Measurements from ENCODE around the gene WWC1.

WWC1 gene

DNA sequence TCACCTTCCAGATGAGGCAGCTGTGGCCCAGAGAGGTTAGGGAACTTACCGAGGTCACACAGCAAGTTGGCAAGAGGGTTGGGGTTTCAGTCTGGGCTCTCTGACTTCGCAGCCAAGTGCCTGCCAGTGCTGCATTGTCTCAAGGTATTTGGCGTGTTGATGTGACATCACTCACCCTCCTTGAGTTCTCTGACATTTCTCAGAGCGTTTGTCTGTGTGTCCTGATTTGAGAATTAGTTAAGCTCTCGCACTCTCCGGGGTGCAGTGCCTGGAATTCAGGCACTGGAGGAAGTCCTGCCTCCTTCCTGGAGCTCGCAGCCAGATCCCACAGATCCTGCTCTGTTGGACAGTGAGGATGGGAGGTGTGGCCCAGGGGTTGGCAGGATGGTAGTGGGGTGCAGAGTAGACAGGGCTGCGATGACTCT, 25.7 kb downstream of the WWC1 start:
- peak overlapping the region; percentile 94 for H3K27ac ChIP-seq (ENCODE audit: insufficient read depth, low read depth, low read length, poor library complexity, severe bottlenecking)
- H3K27me3 ChIP-seq (ENCODE audit: control insufficient read depth, insufficient read depth, low read length, poor library complexity, severe bottlenecking), result no peaks in the 10 kb centered on the region
- 78 to 83% methylated on average over 8 of the region's 8 CpGs for WGBS, 2 experiments
- H3K36me3 ChIP-seq (ENCODE audit: control insufficient read depth, insufficient read depth, low read length), result no peaks in the 10 kb centered on the region
- peaks cover 35% of the 10 kb centered on the region for H3K4me1 ChIP-seq (ENCODE audit: control insufficient read depth, insufficient read depth, low read length)
- no peaks in the 10 kb centered on the region for H3K9me3 ChIP-seq (ENCODE audit: control insufficient read depth, low read length)
- no peak overlapping the region for H3K4me3 ChIP-seq (ENCODE audit: insufficient read depth, low read depth, low read length)

DNA sequence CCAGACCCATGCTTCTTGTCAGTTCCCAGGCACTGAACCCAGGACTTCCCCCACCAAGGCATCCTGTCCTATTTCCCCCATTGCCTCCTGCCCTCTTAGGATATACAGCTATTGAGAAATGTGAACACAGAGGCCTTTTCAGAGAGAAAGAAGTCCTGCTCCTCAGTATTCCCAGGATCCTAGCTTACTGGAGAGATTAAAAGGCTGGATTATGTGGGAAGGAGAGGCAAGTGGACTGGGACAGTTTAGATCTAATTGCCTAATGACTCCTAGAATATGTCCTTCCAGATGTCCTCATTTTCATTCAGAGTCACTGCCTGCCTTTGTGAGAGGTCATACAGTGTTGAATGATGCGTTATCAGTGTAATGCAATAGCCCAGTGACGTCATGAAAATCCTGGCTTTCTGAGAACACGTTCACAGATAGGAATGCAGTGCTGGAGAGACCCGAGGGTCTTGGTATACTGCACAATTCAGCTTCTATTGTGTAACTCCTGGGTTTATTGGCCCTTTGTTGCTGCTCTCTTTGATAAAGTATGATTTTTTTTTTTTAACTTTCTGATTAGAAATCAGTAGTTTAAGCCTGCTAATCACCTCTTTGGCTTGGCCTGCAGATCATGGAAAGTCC, 26.2 kb downstream of the WWC1 start:
- Histone ChIP-seq H3K27ac (ENCODE audit: insufficient read depth, low read depth, low read length, poor library complexity, severe bottlenecking) (peak overlapping the region; percentile 94), H3K36me3 (ENCODE audit: control insufficient read depth, insufficient read depth, low read length) (no peaks in the 10 kb centered on the region), H3K4me3 (ENCODE audit: insufficient read depth, low read depth, low read length) (no peak overlapping the region), H3K9me3 (ENCODE audit: control insufficient read depth, low read length) (no peaks in the 10 kb centered on the region), H3K4me1 (ENCODE audit: control insufficient read depth, insufficient read depth, low read length) (peaks cover 35% of the 10 kb centered on the region), H3K27me3 (ENCODE audit: control insufficient read depth, insufficient read depth, low read length, poor library complexity, severe bottlenecking) (no peaks in the 10 kb centered on the region)
- 79 to 80% methylated on average over 4 of the region's 4 CpGs for WGBS, 2 experiments

DNA sequence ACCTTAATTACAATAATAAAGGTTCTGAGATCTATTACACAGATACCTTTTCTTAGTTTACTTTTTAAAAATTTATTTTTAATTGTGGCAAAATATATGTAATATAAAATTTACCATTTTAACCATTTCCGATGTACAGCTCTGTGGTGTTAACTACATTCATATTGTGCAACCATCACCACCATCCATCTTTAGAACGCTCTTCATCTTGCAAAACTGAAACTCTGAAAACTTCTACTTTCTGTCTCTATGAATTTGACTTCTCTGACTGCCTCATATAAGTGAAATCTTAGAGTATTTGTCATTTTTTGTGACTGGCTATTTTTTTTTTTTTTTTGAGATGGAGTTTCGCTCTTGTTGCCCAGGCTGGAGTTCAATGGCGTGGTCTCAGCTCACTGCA, 26.8 kb downstream of the WWC1 start:
- Histone ChIP-seq H3K9me3 (ENCODE audit: control insufficient read depth, low read length) (no peaks in the 10 kb centered on the region), H3K36me3 (ENCODE audit: control insufficient read depth, insufficient read depth, low read length) (no peaks in the 10 kb centered on the region), H3K27me3 (ENCODE audit: control insufficient read depth, insufficient read depth, low read length, poor library complexity, severe bottlenecking) (no peaks in the 10 kb centered on the region), H3K27ac (ENCODE audit: insufficient read depth, low read depth, low read length, poor library complexity, severe bottlenecking) (no peak overlapping the region), H3K4me3 (ENCODE audit: insufficient read depth, low read depth, low read length) (no peak overlapping the region), H3K4me1 (ENCODE audit: control insufficient read depth, insufficient read depth, low read length) (peaks cover 35% of the 10 kb centered on the region)
- 98 to 99% methylated on average over 4 of the region's 4 CpGs for WGBS, 2 experiments

DNA sequence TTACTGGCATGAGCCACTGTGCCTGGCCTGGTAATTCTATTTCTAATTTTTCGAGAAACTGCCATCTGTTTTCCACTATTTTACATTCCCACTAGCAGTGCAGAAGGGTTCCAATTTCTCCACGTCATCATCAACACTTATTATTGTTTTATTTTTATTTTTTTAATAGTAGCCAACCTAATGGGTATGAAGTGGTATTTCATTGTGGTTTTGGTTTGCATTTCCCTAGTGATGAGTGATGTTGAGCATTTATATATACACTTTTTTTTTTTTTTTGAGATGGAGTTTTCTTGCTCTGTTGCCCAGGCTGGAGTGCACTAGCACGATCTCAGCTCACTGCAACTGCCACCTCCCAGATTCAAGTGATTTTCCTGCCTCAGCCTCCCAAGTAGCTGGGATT, 28.3 kb downstream of the WWC1 start:
- H3K36me3 ChIP-seq (ENCODE audit: control insufficient read depth, insufficient read depth, low read length), result no peaks in the 10 kb centered on the region
- H3K27ac ChIP-seq (ENCODE audit: insufficient read depth, low read depth, low read length, poor library complexity, severe bottlenecking), result no peak overlapping the region
- peaks cover 32% of the 10 kb centered on the region for H3K4me1 ChIP-seq (ENCODE audit: control insufficient read depth, insufficient read depth, low read length)
- 92 to 94% methylated on average over 2 to 3 of the region's 3 CpGs for WGBS, 2 experiments
- no peak overlapping the region for H3K4me3 ChIP-seq (ENCODE audit: insufficient read depth, low read depth, low read length)
- no peaks in the 10 kb centered on the region for H3K9me3 ChIP-seq (ENCODE audit: control insufficient read depth, low read length)
- H3K27me3 ChIP-seq (ENCODE audit: control insufficient read depth, insufficient read depth, low read length, poor library complexity, severe bottlenecking), result no peaks in the 10 kb centered on the region

DNA sequence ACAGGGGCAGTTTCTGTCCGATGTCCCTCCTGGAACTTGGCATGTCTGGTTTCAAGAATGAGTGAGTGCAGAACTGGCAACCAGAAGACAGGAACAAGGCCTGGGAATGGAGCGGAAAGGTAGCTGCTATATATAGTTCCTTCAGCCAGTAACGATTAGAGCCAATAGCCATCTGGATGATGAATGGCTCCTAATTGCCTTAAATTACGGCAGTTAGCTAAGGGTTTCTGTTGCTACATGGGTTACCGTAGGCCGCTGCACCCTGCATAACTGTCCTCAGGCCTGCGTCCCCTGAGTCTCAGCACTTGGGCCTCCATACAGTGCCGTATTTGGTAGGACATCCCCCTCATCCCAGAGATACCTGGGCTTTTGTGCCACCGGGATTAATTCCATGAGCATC, 29.4 kb downstream of the WWC1 start:
- no peak overlapping the region for H3K27ac ChIP-seq (ENCODE audit: insufficient read depth, low read depth, low read length, poor library complexity, severe bottlenecking)
- H3K4me3 ChIP-seq (ENCODE audit: insufficient read depth, low read depth, low read length), result no peak overlapping the region
- WGBS, 2 experiments, result 88 to 91% methylated on average over 9 of the region's 9 CpGs
- H3K27me3 ChIP-seq (ENCODE audit: control insufficient read depth, insufficient read depth, low read length, poor library complexity, severe bottlenecking), result no peaks in the 10 kb centered on the region
- no peaks in the 10 kb centered on the region for H3K9me3 ChIP-seq (ENCODE audit: control insufficient read depth, low read length)
- no peaks in the 10 kb centered on the region for H3K36me3 ChIP-seq (ENCODE audit: control insufficient read depth, insufficient read depth, low read length)
- peaks cover 28% of the 10 kb centered on the region for H3K4me1 ChIP-seq (ENCODE audit: control insufficient read depth, insufficient read depth, low read length)

DNA sequence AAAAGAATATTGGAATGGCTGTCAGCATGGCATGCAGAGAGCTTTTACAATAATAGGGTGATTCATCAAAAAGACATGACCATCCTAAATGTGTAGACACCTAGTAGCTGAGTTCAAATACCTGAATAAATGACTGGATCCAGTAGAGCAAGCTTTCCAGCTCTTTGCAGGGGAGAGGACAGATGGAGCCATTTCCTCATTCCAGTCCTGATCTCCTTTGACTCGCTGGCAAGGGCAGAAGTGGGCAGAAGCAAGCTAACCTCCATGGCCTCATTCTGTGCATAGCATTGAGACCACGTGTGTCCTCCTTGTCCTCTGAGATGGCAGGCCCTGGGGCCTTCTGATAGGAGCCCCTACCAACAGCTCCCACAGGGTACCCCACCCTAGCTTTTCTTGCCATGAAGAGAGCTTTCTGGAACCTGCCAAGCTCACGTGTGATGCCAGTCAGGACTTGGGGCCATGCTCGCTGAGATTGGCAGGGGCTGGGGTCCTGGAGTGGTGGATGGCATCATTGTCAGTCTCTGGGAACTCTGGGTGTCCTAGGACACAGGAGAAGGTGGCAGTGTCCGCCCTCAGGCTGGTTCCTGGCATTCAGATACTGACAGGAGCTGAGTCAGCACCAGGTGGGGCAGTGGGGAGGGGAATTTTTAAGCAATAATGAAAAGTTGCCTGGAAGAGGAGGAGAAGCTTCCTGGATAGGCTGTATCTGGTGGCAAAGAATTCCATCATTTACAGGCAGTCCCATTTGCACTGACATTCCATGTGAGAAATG, 33.6 kb downstream of the WWC1 start:
- H3K27me3 ChIP-seq (ENCODE audit: control insufficient read depth, insufficient read depth, low read length, poor library complexity, severe bottlenecking), result no peaks in the 10 kb centered on the region
- no peaks in the 10 kb centered on the region for H3K36me3 ChIP-seq (ENCODE audit: control insufficient read depth, insufficient read depth, low read length)
- H3K4me3 ChIP-seq (ENCODE audit: insufficient read depth, low read depth, low read length), result no peak overlapping the region
- 88 to 92% methylated on average over 5 of the region's 5 CpGs for WGBS, 2 experiments
- no peak overlapping the region for H3K27ac ChIP-seq (ENCODE audit: insufficient read depth, low read depth, low read length, poor library complexity, severe bottlenecking)
- no peaks in the 10 kb centered on the region for H3K9me3 ChIP-seq (ENCODE audit: control insufficient read depth, low read length)
- peaks cover 20% of the 10 kb centered on the region for H3K4me1 ChIP-seq (ENCODE audit: control insufficient read depth, insufficient read depth, low read length)

DNA sequence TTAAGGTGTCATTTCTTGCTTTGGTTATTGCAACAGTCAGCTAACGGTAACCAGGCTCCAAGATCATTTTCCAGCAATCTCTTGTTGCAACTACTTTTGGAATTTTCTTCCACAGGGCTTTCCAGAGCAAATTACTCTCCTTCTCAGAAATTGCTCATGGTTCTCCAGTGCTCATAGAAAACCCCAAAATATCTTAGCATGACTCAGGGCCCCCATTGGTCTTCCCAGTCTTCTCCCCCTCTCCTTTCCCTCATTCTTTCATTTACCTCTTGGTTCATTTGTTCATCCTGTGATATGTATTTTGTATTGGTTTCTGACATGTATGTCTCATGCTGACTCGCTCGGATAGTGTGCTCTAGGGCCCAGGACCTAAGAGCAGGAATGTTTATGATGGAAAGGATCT, 35.6 kb downstream of the WWC1 start:
- H3K27ac ChIP-seq (ENCODE audit: insufficient read depth, low read depth, low read length, poor library complexity, severe bottlenecking), result no peak overlapping the region

DNA sequence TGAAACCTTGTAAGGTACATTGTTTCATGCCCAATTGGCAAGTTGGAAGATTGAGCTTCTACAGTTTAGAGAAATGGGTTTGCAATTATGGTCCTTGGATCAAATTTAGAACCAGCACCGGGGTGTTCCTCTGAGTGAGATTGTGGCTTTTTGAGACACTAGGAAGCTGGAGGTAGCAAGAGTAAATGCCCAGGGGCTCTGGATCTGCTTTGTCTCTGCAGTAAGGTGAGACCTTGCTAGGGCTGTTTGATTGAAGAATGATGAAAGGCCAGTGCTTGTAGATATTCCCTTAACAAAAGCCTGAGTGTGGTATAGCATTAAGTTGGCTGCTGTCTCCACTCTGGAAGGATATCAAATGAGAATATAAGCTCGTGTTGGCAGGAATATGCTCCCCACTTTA, 36.0 kb downstream of the WWC1 start:
- H3K27me3 ChIP-seq (ENCODE audit: control insufficient read depth, insufficient read depth, low read length, poor library complexity, severe bottlenecking), result no peaks in the 10 kb centered on the region
- no peak overlapping the region for H3K27ac ChIP-seq (ENCODE audit: insufficient read depth, low read depth, low read length, poor library complexity, severe bottlenecking)
- no peaks in the 10 kb centered on the region for H3K36me3 ChIP-seq (ENCODE audit: control insufficient read depth, insufficient read depth, low read length)
- peaks cover 23% of the 10 kb centered on the region for H3K4me1 ChIP-seq (ENCODE audit: control insufficient read depth, insufficient read depth, low read length)
- H3K4me3 ChIP-seq (ENCODE audit: insufficient read depth, low read depth, low read length), result no peak overlapping the region
- 91 to 96% methylated on average over 2 of the region's 2 CpGs for WGBS, 2 experiments
- H3K9me3 ChIP-seq (ENCODE audit: control insufficient read depth, low read length), result no peaks in the 10 kb centered on the region

More for the DNA sequence above, 35.6 kb downstream of the WWC1 start:
- Histone ChIP-seq H3K36me3 (ENCODE audit: control insufficient read depth, insufficient read depth, low read length) (no peaks in the 10 kb centered on the region), H3K27me3 (ENCODE audit: control insufficient read depth, insufficient read depth, low read length, poor library complexity, severe bottlenecking) (no peaks in the 10 kb centered on the region), H3K4me3 (ENCODE audit: insufficient read depth, low read depth, low read length) (no peak overlapping the region), H3K4me1 (ENCODE audit: control insufficient read depth, insufficient read depth, low read length) (peaks cover 23% of the 10 kb centered on the region), H3K9me3 (ENCODE audit: control insufficient read depth, low read length) (no peaks in the 10 kb centered on the region)
- 94 to 97% methylated on average over 3 of the region's 3 CpGs for WGBS, 2 experiments

DNA sequence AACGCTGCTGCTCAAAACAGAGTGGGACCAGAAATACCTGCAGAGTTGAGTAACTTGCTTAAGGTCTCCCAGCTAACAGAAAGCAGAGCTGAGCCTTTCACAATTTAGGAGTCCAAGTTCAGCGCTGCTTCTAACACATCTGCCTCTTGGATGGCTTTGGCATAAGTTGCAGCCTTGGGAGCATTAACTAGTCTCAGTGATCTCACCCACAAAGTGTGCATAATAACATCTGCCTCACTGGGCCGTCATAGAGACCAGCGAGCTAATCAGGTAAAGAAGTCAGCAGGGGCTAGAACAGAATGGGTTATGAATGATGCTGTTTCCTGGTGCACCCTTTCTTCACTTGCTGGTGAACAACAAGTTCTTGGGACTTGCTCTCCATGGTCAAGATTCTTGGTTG, 36.5 kb downstream of the WWC1 start:
- H3K4me3 ChIP-seq (ENCODE audit: insufficient read depth, low read depth, low read length), result no peak overlapping the region
- peaks cover 23% of the 10 kb centered on the region for H3K4me1 ChIP-seq (ENCODE audit: control insufficient read depth, insufficient read depth, low read length)
- no peaks in the 10 kb centered on the region for H3K27me3 ChIP-seq (ENCODE audit: control insufficient read depth, insufficient read depth, low read length, poor library complexity, severe bottlenecking)
- no peak overlapping the region for H3K27ac ChIP-seq (ENCODE audit: insufficient read depth, low read depth, low read length, poor library complexity, severe bottlenecking)
- 92 to 93% methylated on average over 4 of the region's 4 CpGs for WGBS, 2 experiments
- H3K36me3 ChIP-seq (ENCODE audit: control insufficient read depth, insufficient read depth, low read length), result no peaks in the 10 kb centered on the region
- H3K9me3 ChIP-seq (ENCODE audit: control insufficient read depth, low read length), result no peaks in the 10 kb centered on the region

DNA sequence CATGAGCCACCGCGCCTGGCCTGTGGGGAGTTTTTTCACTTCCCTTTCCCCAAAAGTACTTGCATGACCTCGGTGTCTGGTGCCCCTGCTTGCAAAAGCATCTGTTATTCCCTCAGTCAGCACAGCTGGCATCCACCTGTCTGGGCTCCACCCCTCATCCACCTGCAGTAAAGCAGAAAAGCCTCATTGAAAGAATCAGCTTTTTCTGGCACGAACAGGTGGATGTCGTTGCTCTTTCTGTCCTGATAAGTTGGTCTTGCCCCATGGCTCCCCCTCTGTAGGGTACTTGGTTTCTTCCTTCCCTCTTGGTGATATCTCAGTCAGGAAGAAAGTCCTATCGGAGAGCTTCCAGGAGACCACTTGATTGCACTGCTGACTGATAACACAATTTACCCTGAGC, 37.4 kb downstream of the WWC1 start:
- no peak overlapping the region for H3K4me3 ChIP-seq (ENCODE audit: insufficient read depth, low read depth, low read length)
- H3K36me3 ChIP-seq (ENCODE audit: control insufficient read depth, insufficient read depth, low read length), result no peaks in the 10 kb centered on the region
- H3K4me1 ChIP-seq (ENCODE audit: control insufficient read depth, insufficient read depth, low read length), result peaks cover 25% of the 10 kb centered on the region
- no peaks in the 10 kb centered on the region for H3K9me3 ChIP-seq (ENCODE audit: control insufficient read depth, low read length)
- no peak overlapping the region for H3K27ac ChIP-seq (ENCODE audit: insufficient read depth, low read depth, low read length, poor library complexity, severe bottlenecking)
- WGBS, 2 experiments, result 38 to 40% methylated on average over 6 of the region's 6 CpGs
- no peaks in the 10 kb centered on the region for H3K27me3 ChIP-seq (ENCODE audit: control insufficient read depth, insufficient read depth, low read length, poor library complexity, severe bottlenecking)

Data from ectodermal cell (in vitro differentiated cells).